KMS-11 (cell line): Measurements from ENCODE around the gene LPP.

Source experiments
- H2AFZ ChIP-seq: fragments of 200-600 bp; sonication (generic); 2 replicates; pipeline ENCODE4 v1.6.1; 2016; ENCODE audit warnings: antibody characterized with exemption, mixed run types, low read depth
- H3K27ac ChIP-seq: fragments of 200-600 bp; sonication (generic); 2 replicates; pipeline ENCODE4 v1.6.1; 2016; ENCODE audit warnings: mild to moderate bottlenecking, mixed run types
- H3K27me3 ChIP-seq: fragments of 200-600 bp; sonication (generic); 2 replicates; pipeline ENCODE4 v1.6.1; 2017; ENCODE audit warnings: mild to moderate bottlenecking, low read depth, mixed run types, moderate library complexity; ENCODE audit not compliant: insufficient read depth
- H3K36me3 ChIP-seq: fragments of 200-600 bp; sonication (generic); 2 replicates; pipeline ENCODE4 v1.6.1; 2017; ENCODE audit warnings: mild to moderate bottlenecking, mixed run types; ENCODE audit not compliant: insufficient read depth
- H3K4me1 ChIP-seq: fragments of 200-600 bp; sonication (generic); 2 replicates; pipeline ENCODE4 v1.6.1; 2016; ENCODE audit warnings: mild to moderate bottlenecking, low read depth, mixed run types; ENCODE audit not compliant: poor library complexity, severe bottlenecking
- H3K4me2 ChIP-seq: fragments of 200-600 bp; sonication (generic); 2 replicates; pipeline ENCODE4 v1.7.0; 2016; ENCODE audit warnings: mild to moderate bottlenecking, mixed run types
- H3K4me3 ChIP-seq: fragments of 200-600 bp; sonication (generic); IDR thresholded peaks from 2 replicates; pipeline ENCODE4 v1.6.1; 2017; ENCODE audit warnings: low read depth, low read length, mixed read lengths; ENCODE audit not compliant: insufficient read depth
- H3K79me2 ChIP-seq: fragments of 200-600 bp; sonication (generic); 2 replicates; pipeline ENCODE4 v1.6.1; 2016; ENCODE audit warnings: low read depth, mixed run types; ENCODE audit not compliant: insufficient read depth
- H3K9ac ChIP-seq: fragments of 200-600 bp; sonication (generic); 2 replicates; pipeline ENCODE4 v1.6.1; 2016; ENCODE audit warnings: mild to moderate bottlenecking, mixed run types
- H4K20me1 ChIP-seq: fragments of 200-600 bp; sonication (generic); 2 replicates; pipeline ENCODE4 v1.6.1; 2016; ENCODE audit warnings: mild to moderate bottlenecking, mixed run types; ENCODE audit not compliant: insufficient read depth
- CTCF ChIP-seq: fragments of 200-600 bp; sonication (generic); conservative IDR thresholded peaks from 2 replicates; pipeline ENCODE4 v1.6.1; 2017; ENCODE audit warnings: low read depth, mild to moderate bottlenecking, antibody characterized with exemption, low read length, moderate library complexity, mixed read lengths

LPP gene

GRCh38 chr3:188923671-188924070 lies 769.7 kb downstream of the LPP start:
- no peak for TF ChIP-seq CTCF
- no peak overlapping the region for H3K4me3 ChIP-seq
- H3K36me3 ChIP-seq: no peaks in the 10 kb centered on the region
- H3K4me1 ChIP-seq: no peaks in the 10 kb centered on the region
- H4K20me1 ChIP-seq: no peaks in the 10 kb centered on the region
- H3K4me2 ChIP-seq: no peak overlapping the region
- no peak overlapping the region for H3K9ac ChIP-seq
- H3K27me3 ChIP-seq: no peaks in the 10 kb centered on the region
- no peak overlapping the region for H2AFZ ChIP-seq
- no peaks in the 10 kb centered on the region for H3K79me2 ChIP-seq
- H3K27ac ChIP-seq: no peak overlapping the region

- H3K4me3 ChIP-seq: no peak overlapping the region
- no peaks in the 10 kb centered on the region for H3K79me2 ChIP-seq
- no peak overlapping the region for H2AFZ ChIP-seq
- H3K27ac ChIP-seq: no peak overlapping the region
- H3K27me3 ChIP-seq: no peaks in the 10 kb centered on the region
- no peak for TF ChIP-seq CTCF
- H4K20me1 ChIP-seq: no peaks in the 10 kb centered on the region
- no peak overlapping the region for H3K4me2 ChIP-seq
- no peaks in the 10 kb centered on the region for H3K4me1 ChIP-seq
- H3K36me3 ChIP-seq: no peaks in the 10 kb centered on the region
- H3K9ac ChIP-seq: no peak overlapping the region
These were observed 771.4 kb downstream of the LPP start for GRCh38 chr3:188925376-188925775.

- Histone ChIP-seq H3K4me2 (no peak overlapping the region), H3K4me3 (no peak overlapping the region), H2AFZ (no peak overlapping the region), H3K27me3 (no peaks in the 10 kb centered on the region), H3K27ac (no peak overlapping the region), H3K36me3 (no peaks in the 10 kb centered on the region), H3K4me1 (no peaks in the 10 kb centered on the region), H3K9ac (no peak overlapping the region), H3K79me2 (no peaks in the 10 kb centered on the region), H4K20me1 (no peaks in the 10 kb centered on the region)
- TF ChIP-seq CTCF: no peak
These were observed 772.2 kb downstream of the LPP start for GRCh38 chr3:188926111-188926510.

GRCh38 chr3:188926741-188927511 lies 773.0 kb downstream of the LPP start:
- TF ChIP-seq CTCF: no peak
- no peak overlapping the region for H3K9ac ChIP-seq
- H3K79me2 ChIP-seq: no peaks in the 10 kb centered on the region
- no peak overlapping the region for H3K27ac ChIP-seq
- H3K4me3 ChIP-seq: no peak overlapping the region
- no peak overlapping the region for H2AFZ ChIP-seq
- no peaks in the 10 kb centered on the region for H4K20me1 ChIP-seq
- H3K36me3 ChIP-seq: no peaks in the 10 kb centered on the region
- H3K4me2 ChIP-seq: no peak overlapping the region
- no peaks in the 10 kb centered on the region for H3K4me1 ChIP-seq
- H3K27me3 ChIP-seq: no peaks in the 10 kb centered on the region
